CD8-positive, alpha-beta memory T cell (primary cell): ENCODE data around the gene MPDZ. TPM values are rescaled to one million over a fixed set of nuclear protein-coding genes. Genes with fewer than 3 reads are reported as not detected.
A peak's percentile ranks its signal among the peaks of the same experiment; 100 is the strongest.

Source experiments
- CTCF ChIA-PET: fragments of 350-600 bp; sonication (Branson Sonifier 250); formaldehyde crosslinking; loops from one replicate; lab custom pipeline; 2021; ENCODE audit warnings: antibody characterized with exemption; lab: Charles Lee
- POLR2A ChIA-PET: fragments of 350-600 bp; sonication (Branson Sonifier 250); formaldehyde crosslinking; loops from one replicate; lab custom pipeline; 2021; ENCODE audit warnings: antibody characterized with exemption; lab: Charles Lee
- DNase-seq, 5 donors: peaks; one replicate each; pipeline versions ENCODE4 v3.0.0 to v3.0.0-alpha.2; 2020 to 2022; ENCODE audit warnings: mixed read lengths in 1 of 5
- H3K27ac ChIP-seq: one replicate; pipeline ENCODE4 v1.7.0; 2013; ENCODE audit warnings: low read depth, mild to moderate bottlenecking, low read length, moderate library complexity
- H3K27me3 ChIP-seq: 2 replicates; pipeline ENCODE4 v1.7.0; 2013; ENCODE audit warnings: low read length, mild to moderate bottlenecking; ENCODE audit not compliant: insufficient read depth, poor library complexity, severe bottlenecking
- H3K36me3 ChIP-seq: 2 replicates; pipeline ENCODE4 v1.7.0; 2013; ENCODE audit warnings: mild to moderate bottlenecking, low read length, moderate library complexity; ENCODE audit not compliant: insufficient read depth
- H3K4me1 ChIP-seq: 2 replicates; pipeline ENCODE4 v1.7.0; 2013; ENCODE audit warnings: mild to moderate bottlenecking, low read length, moderate library complexity; ENCODE audit not compliant: insufficient read depth
- H3K4me3 ChIP-seq: 2 replicates; pipeline ENCODE4 v1.7.0; 2013; ENCODE audit warnings: mild to moderate bottlenecking, low read length
- H3K9me3 ChIP-seq: 2 replicates; pipeline ENCODE4 v1.7.0; 2013; ENCODE audit warnings: mild to moderate bottlenecking, low read length
- H3K27ac Mint-ChIP-seq, 8 donors: one replicate each; pipeline ENCODE4 v1.8.0; 2020 to 2021; ENCODE audit warnings: mixed read lengths in 8 of 8, mild to moderate bottlenecking in 6 of 8, inconsistent platforms in 3 of 8, moderate library complexity in 3 of 8
- H3K27me3 Mint-ChIP-seq, 2 donors: one replicate each; pipeline ENCODE4 v1.8.0; 2020 to 2021; ENCODE audit warnings: mixed read lengths in 2 of 2, mild to moderate bottlenecking in 1 of 2, moderate library complexity in 1 of 2
- H3K36me3 Mint-ChIP-seq, 3 donors: one replicate each; pipeline ENCODE4 v1.8.0; 2020 to 2021; ENCODE audit warnings: mixed read lengths in 3 of 3, inconsistent platforms in 1 of 3, mild to moderate bottlenecking in 1 of 3
- H3K4me1 Mint-ChIP-seq, 3 donors: one replicate each; pipeline ENCODE4 v1.8.0; 2020 to 2021; ENCODE audit warnings: mixed read lengths in 3 of 3, inconsistent platforms in 1 of 3, mild to moderate bottlenecking in 1 of 3
- H3K4me3 Mint-ChIP-seq, 7 donors: one replicate each; pipeline ENCODE4 v1.8.0; 2020 to 2021; ENCODE audit warnings: mixed read lengths in 7 of 7, mild to moderate bottlenecking in 6 of 7, moderate library complexity in 4 of 7, inconsistent platforms in 2 of 7
- H3K9me3 Mint-ChIP-seq, 5 donors: one replicate each; pipeline ENCODE4 v1.8.0; 2020 to 2022; ENCODE audit warnings: mixed read lengths in 5 of 5, mild to moderate bottlenecking in 3 of 5, moderate library complexity in 2 of 5, inconsistent platforms in 1 of 5
- polyA plus RNA-seq: library from polyadenylated mRNA; unstranded; fragments of 300-500 nt; fragmentation: Illumina TruSeq; gene quantifications from one replicate; pipeline ENCODE4 v1.2.3, GENCODE V29; 2021
- total RNA-seq, 2 experiments: library from RNA; stranded (reverse); gene quantifications; one replicate each; pipeline ENCODE4 v1.2.3, GENCODE V29; 2021

The MPDZ gene
- total and polyA plus RNA-seq, 3 experiments from 2014 or later = not detected

- Mint-ChIP-seq H3K36me3 (no peaks in the 10 kb centered on the region), H3K9me3 (peaks cover 0 to 22% (median 2%) of the 10 kb centered on the region in 5 donors), H3K4me1 (no peaks in the 10 kb centered on the region), H3K27me3 (no peaks in the 10 kb centered on the region), H3K27ac (no peak overlapping the region), H3K4me3 (no peak overlapping the region)
- Histone ChIP-seq H3K36me3 (no peaks in the 10 kb centered on the region), H3K27ac (no peak overlapping the region), H3K9me3 (no peaks in the 10 kb centered on the region), H3K4me3 (no peak overlapping the region), H3K27me3 (no peaks in the 10 kb centered on the region), H3K4me1 (no peaks in the 10 kb centered on the region)
- CTCF ChIA-PET = no interaction called here
- no peak for DNase-seq
- POLR2A ChIA-PET = no interaction called here
Measured at GRCh38 chr9:13220837-13221236, 58.7 kb downstream of the MPDZ start.

- peaks cover 2 to 8% (median 6%) of the 10 kb centered on the region in 5 donors for H3K9me3 Mint-ChIP-seq
- no peaks in the 10 kb centered on the region for H3K27me3 Mint-ChIP-seq
- Histone ChIP-seq H3K4me1 (no peaks in the 10 kb centered on the region), H3K9me3 (no peaks in the 10 kb centered on the region), H3K4me3 (no peak overlapping the region), H3K36me3 (no peaks in the 10 kb centered on the region), H3K27me3 (no peaks in the 10 kb centered on the region), H3K27ac (no peak overlapping the region)
- DNase-seq = no peak
- no peak overlapping the region for H3K27ac Mint-ChIP-seq
- no peaks in the 10 kb centered on the region for H3K4me1 Mint-ChIP-seq
- ChIA-PET CTCF (no interaction called here), POLR2A (no interaction called here)
- no peaks in the 10 kb centered on the region for H3K36me3 Mint-ChIP-seq
- H3K4me3 Mint-ChIP-seq = no peak overlapping the region
Measured at GRCh38 chr9:13215791-13216554, 63.5 kb downstream of the MPDZ start.

- CTCF ChIA-PET = no interaction called here
- H3K27ac Mint-ChIP-seq = peak overlapping the region in 1 of 8 donors; percentile 29
- H3K9me3 ChIP-seq = no peaks in the 10 kb centered on the region
- H3K27me3 Mint-ChIP-seq = no peaks in the 10 kb centered on the region
- H3K27me3 ChIP-seq = no peaks in the 10 kb centered on the region
- no peaks in the 10 kb centered on the region for H3K36me3 Mint-ChIP-seq
- no peak for DNase-seq
- no peak overlapping the region for H3K4me3 Mint-ChIP-seq
- H3K27ac ChIP-seq = no peak overlapping the region
- no peaks in the 10 kb centered on the region for H3K4me1 ChIP-seq
- H3K36me3 ChIP-seq = no peaks in the 10 kb centered on the region
- POLR2A ChIA-PET = no interaction called here
- H3K4me3 ChIP-seq = no peak overlapping the region
- no peaks in the 10 kb centered on the region for H3K4me1 Mint-ChIP-seq
- peaks cover 4 to 13% (median 5%) of the 10 kb centered on the region in 5 donors for H3K9me3 Mint-ChIP-seq
Measured at GRCh38 chr9:13213998-13214397, 65.5 kb downstream of the MPDZ start.

- no peak for DNase-seq
- Histone ChIP-seq H3K4me1 (no peaks in the 10 kb centered on the region), H3K4me3 (no peak overlapping the region), H3K9me3 (no peaks in the 10 kb centered on the region), H3K36me3 (no peaks in the 10 kb centered on the region), H3K27ac (no peak overlapping the region), H3K27me3 (no peaks in the 10 kb centered on the region)
- no peak overlapping the region for H3K4me3 Mint-ChIP-seq
- ChIA-PET CTCF (no interaction called here), POLR2A (no interaction called here)
- peaks cover 4 to 17% (median 5%) of the 10 kb centered on the region in 5 donors for H3K9me3 Mint-ChIP-seq
- no peak overlapping the region for H3K27ac Mint-ChIP-seq
- no peaks in the 10 kb centered on the region for H3K27me3 Mint-ChIP-seq
- no peaks in the 10 kb centered on the region for H3K4me1 Mint-ChIP-seq
- no peaks in the 10 kb centered on the region for H3K36me3 Mint-ChIP-seq
Measured at GRCh38 chr9:13213337-13213736, 66.2 kb downstream of the MPDZ start.

GRCh38 chr9:13210306-13210705 lies 69.2 kb downstream of the MPDZ start:
- H3K4me3 ChIP-seq = no peak overlapping the region
- peaks cover 4 to 28% (median 11%) of the 10 kb centered on the region in 5 donors for H3K9me3 Mint-ChIP-seq
- no peaks in the 10 kb centered on the region for H3K4me1 ChIP-seq
- no peak overlapping the region for H3K27ac Mint-ChIP-seq
- no peaks in the 10 kb centered on the region for H3K9me3 ChIP-seq
- H3K27ac ChIP-seq = no peak overlapping the region
- no peaks in the 10 kb centered on the region for H3K36me3 ChIP-seq
- H3K4me3 Mint-ChIP-seq = no peak overlapping the region
- no peaks in the 10 kb centered on the region for H3K36me3 Mint-ChIP-seq
- ChIA-PET CTCF (no interaction called here), POLR2A (no interaction called here)
- no peaks in the 10 kb centered on the region for H3K27me3 ChIP-seq
- H3K27me3 Mint-ChIP-seq = no peaks in the 10 kb centered on the region
- no peaks in the 10 kb centered on the region for H3K4me1 Mint-ChIP-seq
- no peak for DNase-seq

GRCh38 chr9:13209498-13209897 lies 70.0 kb downstream of the MPDZ start:
- ChIA-PET CTCF (no interaction called here), POLR2A (no interaction called here)
- H3K36me3 Mint-ChIP-seq = no peaks in the 10 kb centered on the region
- Histone ChIP-seq H3K4me3 (no peak overlapping the region), H3K36me3 (no peaks in the 10 kb centered on the region), H3K4me1 (no peaks in the 10 kb centered on the region), H3K27me3 (no peaks in the 10 kb centered on the region), H3K9me3 (no peaks in the 10 kb centered on the region), H3K27ac (no peak overlapping the region)
- H3K4me1 Mint-ChIP-seq = no peaks in the 10 kb centered on the region
- H3K9me3 Mint-ChIP-seq = peaks cover 4 to 31% (median 13%) of the 10 kb centered on the region in 5 donors
- DNase-seq = no peak
- H3K4me3 Mint-ChIP-seq = no peak overlapping the region
- no peak overlapping the region for H3K27ac Mint-ChIP-seq
- H3K27me3 Mint-ChIP-seq = no peaks in the 10 kb centered on the region

- Histone ChIP-seq H3K27me3 (no peaks in the 10 kb centered on the region), H3K36me3 (no peaks in the 10 kb centered on the region), H3K27ac (no peak overlapping the region), H3K4me3 (no peak overlapping the region), H3K9me3 (no peaks in the 10 kb centered on the region), H3K4me1 (no peaks in the 10 kb centered on the region)
- peaks cover 7 to 42% (median 14%) of the 10 kb centered on the region in 5 donors for H3K9me3 Mint-ChIP-seq
- no peaks in the 10 kb centered on the region for H3K4me1 Mint-ChIP-seq
- no peak for DNase-seq
- H3K27me3 Mint-ChIP-seq = no peaks in the 10 kb centered on the region
- ChIA-PET POLR2A (no interaction called here), CTCF (no interaction called here)
- no peaks in the 10 kb centered on the region for H3K36me3 Mint-ChIP-seq
- no peak overlapping the region for H3K27ac Mint-ChIP-seq
- no peak overlapping the region for H3K4me3 Mint-ChIP-seq
Measured at GRCh38 chr9:13205824-13206223, 73.7 kb downstream of the MPDZ start.

- no peak overlapping the region for H3K27ac Mint-ChIP-seq
- DNase-seq = no peak
- H3K27me3 ChIP-seq = no peaks in the 10 kb centered on the region
- H3K4me1 Mint-ChIP-seq = no peaks in the 10 kb centered on the region
- H3K36me3 Mint-ChIP-seq = no peaks in the 10 kb centered on the region
- ChIA-PET CTCF (no interaction called here), POLR2A (no interaction called here)
- no peak overlapping the region for H3K4me3 ChIP-seq
- H3K27me3 Mint-ChIP-seq = no peaks in the 10 kb centered on the region
- H3K27ac ChIP-seq = no peak overlapping the region
- H3K4me1 ChIP-seq = no peaks in the 10 kb centered on the region
- peaks cover 4 to 16% (median 10%) of the 10 kb centered on the region in 5 donors for H3K9me3 Mint-ChIP-seq
- H3K9me3 ChIP-seq = no peaks in the 10 kb centered on the region
- no peak overlapping the region for H3K4me3 Mint-ChIP-seq
- no peaks in the 10 kb centered on the region for H3K36me3 ChIP-seq
Measured at GRCh38 chr9:13190040-13190439, 89.5 kb downstream of the MPDZ start.
